NCI-H1694 (cell line): ENCODE measurements around the gene KCNK7.
"Not testable (repeated sequence)": the region's sequence is repeated elsewhere in the genome, so short reads cannot be mapped to it uniquely, and the experiment has no call there.

Experiments used
- DNase-seq: peaks from one replicate; lab custom pipeline; 2025; lab: John Stamatoyannopoulos, UW

Gene KCNK7

GRCh38 chr11:65595543-65596281 is at the start of gene KCNK7:
Gene KCNK7, minus strand, starts transcription at chr11:65595800. Its CDS starts 28 bp downstream, at chr11:65595772.
- no peak for DNase-seq

GRCh38 chr11:65644837-65645236 is 49.2 kb upstream of the KCNK7 start:
- DNase-seq, result no peak

DNA sequence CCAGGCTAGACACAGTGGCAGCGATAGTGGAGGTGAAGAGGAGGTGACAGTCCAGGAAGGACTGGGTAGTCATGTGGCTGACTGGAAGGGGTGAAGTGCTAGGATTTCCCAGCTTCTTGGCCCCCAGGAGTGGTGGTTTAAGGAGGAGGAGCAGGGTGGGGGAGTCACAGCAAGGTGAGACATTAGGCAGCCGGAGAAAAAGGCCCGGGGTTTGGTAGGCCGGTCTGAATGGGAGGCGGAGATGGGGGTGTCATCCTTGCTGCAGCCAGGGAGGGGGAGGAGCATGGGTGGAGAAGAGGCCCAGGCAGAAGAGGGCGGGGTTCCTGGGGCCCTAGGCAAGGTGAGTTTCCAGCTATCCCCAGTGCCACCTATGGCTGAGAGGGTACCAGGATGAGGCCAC is 48.4 kb upstream of the KCNK7 start:
- DNase-seq, result no peak

- DNase-seq, result no peak
Measured at GRCh38 chr11:65642014-65642671, 46.5 kb upstream of the KCNK7 start.

GRCh38 chr11:65641297-65642013 is 45.9 kb upstream of the KCNK7 start:
- no peak for DNase-seq

DNA sequence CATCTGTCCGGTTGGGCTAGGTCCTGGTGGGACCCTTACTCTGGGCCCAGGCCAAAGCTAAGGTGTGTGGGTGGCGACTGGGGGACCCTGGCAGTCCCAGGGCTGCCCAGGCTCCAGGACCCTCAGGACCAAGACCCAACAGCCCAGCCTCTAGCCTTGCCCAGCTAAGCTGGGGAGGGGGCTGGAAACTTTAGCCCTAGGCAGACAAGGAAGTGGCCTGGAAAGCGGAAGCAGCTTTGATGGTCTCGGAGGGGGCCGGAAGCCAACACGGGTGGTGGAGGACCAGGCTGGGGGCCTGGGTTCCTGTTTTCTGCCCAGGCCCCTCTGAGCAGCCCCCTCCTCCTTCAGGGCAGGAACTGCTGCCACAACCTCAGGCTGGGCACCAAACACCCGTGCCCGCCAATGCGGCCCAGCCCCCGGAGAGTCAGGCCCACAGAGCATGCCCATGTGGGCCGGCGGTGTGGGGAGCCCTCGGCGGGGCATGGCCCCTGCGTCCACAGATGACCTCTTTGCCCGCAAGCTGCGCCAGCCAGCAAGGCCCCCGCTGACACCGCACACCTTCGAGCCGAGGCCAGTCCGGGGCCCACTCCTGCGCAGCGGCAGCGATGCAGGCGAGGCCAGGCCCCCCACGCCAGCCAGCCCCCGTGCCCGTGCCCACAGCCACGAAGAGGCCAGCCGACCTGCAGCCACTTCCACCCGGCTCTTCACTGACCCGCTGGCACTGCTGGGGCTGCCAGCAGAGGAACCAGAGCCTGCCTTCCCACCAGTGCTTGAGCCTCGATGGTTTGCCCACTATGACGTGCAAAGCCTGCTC is 45.1 kb upstream of the KCNK7 start:
- DNase-seq, result no peak

GRCh38 chr11:65639623-65640482 is 44.3 kb upstream of the KCNK7 start:
- DNase-seq, result no peak

DNA sequence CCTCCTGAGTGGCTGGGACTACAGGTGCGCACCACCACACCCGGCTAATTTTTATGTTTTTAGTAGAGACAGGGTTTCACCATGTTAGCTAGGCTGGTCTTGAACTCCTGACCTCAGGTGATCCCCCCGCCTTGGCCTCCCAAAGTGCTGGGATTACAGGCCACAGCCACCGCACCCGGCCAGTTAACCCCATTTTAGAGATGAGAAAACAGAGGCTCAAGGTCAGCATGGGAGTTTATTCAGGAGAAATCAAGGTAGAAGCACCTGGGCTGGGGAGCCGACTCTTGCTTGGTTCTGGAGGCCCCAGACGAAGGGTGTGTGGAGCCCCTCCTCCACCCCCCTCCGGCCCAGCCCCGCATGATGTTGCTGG is 43.6 kb upstream of the KCNK7 start:
- not testable (repeated sequence) for DNase-seq

GRCh38 chr11:65637794-65638419 is 42.3 kb upstream of the KCNK7 start, which contains the start of gene SIPA1:
Gene SIPA1, plus strand, starts transcription at chr11:65638101. Its CDS starts 2,821 bp downstream, at chr11:65640922.
- no peak for DNase-seq

DNA sequence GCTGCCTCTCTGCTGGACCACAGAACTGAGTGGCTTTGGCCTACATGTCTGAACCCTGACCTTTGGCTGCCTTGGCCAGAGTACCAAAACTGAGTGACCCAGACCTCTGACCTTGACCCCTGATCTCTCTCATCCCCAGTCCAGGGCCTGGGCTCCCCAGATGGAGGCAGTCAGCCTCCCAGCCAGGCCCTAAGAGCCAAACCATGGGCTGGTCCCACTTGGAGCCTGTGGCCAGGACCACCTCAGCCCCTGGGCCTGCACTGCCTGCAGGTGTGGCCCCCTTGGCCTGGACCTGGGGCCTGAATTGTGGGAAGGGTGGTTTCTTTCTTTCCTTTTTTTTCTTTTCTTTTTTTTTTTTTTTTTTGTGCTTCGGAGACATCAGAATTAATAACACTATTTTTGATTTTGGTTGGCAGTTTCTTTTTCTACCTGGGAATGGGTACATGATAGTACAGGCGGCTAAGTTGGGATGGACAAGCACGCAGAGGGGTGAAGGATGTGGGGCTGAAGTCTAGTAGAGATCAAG is 41.5 kb upstream of the KCNK7 start:
- no peak for DNase-seq

GRCh38 chr11:65636108-65637031 is 40.8 kb upstream of the KCNK7 start:
- no peak for DNase-seq

DNA sequence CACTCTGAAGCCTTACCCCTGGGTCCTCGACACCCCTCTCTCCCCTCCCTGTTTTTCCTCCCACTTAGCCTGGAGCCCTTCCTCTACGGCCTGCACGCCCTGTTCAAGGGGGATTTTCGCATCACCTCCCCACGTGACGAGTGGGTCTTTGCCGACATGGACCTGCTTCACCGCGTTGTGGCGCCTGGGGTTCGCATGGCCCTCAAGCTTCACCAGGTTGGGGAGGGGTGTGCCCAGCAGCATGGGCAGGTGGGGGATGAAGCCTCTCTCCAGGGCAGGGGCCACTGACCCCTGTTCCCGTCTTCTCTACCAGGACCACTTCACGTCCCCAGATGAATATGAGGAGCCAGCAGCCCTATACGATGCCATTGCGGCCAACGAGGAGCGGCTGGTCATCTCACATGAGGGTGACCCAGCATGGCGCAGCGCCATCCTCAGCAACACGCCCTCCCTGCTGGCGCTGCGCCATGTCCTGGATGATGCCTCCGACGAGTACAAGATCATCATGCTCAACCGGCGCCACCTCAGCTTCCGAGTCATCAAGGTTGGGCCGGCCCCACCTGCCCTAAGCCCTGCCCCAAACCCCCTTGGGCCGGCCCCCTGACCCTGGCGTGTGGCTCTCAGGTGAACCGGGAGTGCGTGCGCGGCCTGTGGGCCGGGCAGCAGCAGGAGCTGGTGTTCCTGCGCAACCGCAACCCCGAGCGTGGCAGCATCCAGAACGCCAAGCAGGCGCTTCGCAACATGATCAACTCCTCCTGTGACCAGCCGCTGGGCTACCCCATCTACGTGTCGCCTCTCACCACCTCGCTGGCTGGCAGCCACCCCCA is 39.5 kb upstream of the KCNK7 start:
- DNase-seq, result no peak

GRCh38 chr11:65634440-65634839 is 38.8 kb upstream of the KCNK7 start:
- no peak for DNase-seq

DNA sequence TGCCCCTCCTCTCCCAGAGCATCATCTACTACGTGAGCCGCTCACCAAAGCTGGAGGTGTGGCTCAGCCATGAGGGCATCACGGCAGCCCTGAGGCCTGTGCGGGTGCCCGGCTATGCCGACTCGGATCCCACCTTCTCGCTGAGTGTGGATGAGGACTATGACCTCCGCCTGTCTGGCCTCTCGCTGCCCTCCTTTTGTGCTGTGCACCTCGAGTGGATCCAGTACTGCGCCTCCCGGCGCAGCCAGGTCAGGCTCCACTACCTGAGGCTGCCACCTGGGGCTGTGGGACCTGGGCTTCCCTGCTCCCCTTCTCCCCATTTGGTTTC is 38.5 kb upstream of the KCNK7 start:
- no peak for DNase-seq

DNA sequence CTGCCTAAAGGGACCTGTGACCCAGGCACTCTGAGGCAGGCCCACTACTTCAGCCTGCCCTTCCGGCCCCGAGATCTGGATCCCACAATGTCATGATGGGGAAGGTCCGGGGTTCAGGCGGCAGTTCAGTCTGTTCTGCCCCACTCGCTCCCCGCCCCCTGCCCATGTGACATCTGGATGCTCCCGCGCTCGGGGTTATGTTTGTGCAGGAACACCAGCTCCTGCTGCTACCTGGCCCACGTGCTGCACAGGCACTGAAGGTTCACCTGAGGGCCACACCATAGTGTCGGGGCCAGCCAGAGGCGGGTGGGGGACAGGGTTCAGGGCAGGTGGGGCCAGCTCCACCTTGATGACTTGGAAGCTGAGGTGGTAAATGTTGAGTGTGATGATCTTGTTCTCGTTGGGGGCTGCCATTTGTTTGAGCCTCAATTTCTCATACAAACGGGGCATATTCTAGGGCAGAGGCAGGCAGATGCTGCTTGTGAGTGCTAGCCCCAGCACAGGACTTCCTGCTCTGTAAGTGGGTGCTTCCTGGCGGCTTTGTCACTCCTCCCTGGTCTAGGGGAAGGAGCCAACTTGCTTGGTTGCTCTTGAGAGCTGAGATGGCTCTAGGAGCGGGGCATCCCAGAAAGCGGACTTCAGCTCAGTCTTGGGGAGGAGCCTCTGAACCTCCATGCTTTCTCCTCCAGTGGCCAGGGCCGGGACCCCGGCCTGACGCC is 37.9 kb upstream of the KCNK7 start:
- no peak for DNase-seq

DNA sequence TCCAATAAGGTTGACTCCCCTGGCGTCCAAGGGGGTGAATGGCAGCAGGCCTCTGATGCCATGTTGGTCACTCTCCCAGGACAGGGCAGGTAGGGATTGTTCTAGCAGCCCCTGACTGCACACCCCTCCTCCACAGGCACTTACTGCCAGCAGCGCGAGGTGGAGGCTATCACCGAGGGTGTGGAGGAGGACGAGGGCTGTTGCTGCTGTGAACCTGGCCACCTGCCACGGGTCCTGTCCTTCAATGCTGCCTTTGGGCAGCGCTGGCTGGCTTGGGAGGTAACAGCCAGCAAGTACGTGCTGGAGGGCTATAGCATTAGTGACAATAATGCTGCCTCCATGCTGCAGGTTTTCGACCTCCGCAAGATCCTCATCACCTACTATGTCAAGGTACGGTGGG is 34.6 kb upstream of the KCNK7 start:
- DNase-seq, result no peak

DNA sequence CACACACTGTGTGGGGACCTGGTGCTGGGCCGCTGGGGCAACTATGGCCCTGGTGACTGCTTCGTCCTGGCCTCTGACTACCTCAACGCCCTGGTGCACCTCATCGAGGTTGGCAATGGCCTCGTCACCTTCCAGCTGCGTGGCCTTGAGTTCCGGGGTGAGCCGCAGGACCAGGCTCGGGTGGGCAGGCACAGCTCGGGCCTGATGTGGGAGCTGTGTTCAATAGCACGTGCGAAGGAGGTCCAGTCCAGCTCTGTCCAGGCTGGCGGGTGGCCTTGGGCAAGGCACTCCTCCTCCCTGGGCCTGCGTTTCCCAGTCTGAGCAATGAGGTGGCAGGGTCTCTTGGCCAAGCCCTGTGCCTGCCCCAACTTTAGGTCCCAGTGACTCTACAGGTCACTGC is 34.0 kb upstream of the KCNK7 start:
- DNase-seq, result no peak

DNA sequence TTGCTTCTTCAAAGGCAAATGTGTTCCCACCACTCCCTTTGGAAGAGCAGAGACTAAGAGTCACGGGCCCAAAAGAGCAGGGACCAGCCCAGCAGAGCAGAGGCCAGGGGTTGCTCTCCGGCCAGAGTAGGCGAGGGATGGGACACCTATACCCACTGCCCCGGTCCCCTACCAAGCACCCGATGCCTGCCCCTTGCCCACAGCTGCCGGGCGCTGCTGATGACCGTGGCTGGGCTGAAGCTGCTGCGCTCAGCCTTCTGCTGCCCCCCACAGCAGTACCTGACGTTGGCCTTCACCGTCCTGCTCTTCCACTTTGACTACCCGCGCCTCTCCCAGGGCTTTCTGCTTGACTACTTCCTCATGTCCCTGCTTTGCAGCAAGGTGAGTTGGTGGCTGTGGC is 31.6 kb upstream of the KCNK7 start:
- DNase-seq, result no peak
